ENCODE measurements around the gene PLPP2.

GRCh38 chr19:290372-291005 is 714 bp downstream of the PLPP2 start:
- TF ChIP-seq CTCF (conservative IDR thresholded peaks at IDR 0.05 in 1 of 2, IDR thresholded peaks at IDR 0.05 in 1 of 2; ENCODE audit: extremely low read depth in 1 of 2, insufficient read depth in 1 of 2, low read depth in 1 of 2, low read length in 2 of 2) (no peak), EZH2 (IDR thresholded peaks at IDR 0.05; ENCODE audit: borderline replicate concordance, low read length) (no peak)
